Measurements from ENCODE around the gene PPIF. TPM values are rescaled to one million over a fixed set of nuclear protein-coding genes. Genes with fewer than 3 reads are reported as not detected.

Gene PPIF
- total and polyA plus RNA-seq, 2 of the 4 experiments (the other 2 are of a cell fraction) = 29.2 to 130 TPM

- Histone ChIP-seq H2BK15ac (ENCODE audit: low read depth, low read length) (no peak overlapping the region), H3K4me2 (ENCODE audit: low read depth, low read length) (no peak overlapping the region), H2AFZ (replicated peaks; ENCODE audit: low read length, poor library complexity) (no peak overlapping the region), H2BK120ac (ENCODE audit: low read depth, low read length) (no peak overlapping the region), H3K27me3 (ENCODE audit: control insufficient read depth, insufficient read depth, low read length) (no peaks in the 10 kb centered on the region), H4K5ac (ENCODE audit: low read depth, low read length) (no peak overlapping the region), H3K23ac (ENCODE audit: low read depth, low read length) (no peak overlapping the region), H2BK20ac (ENCODE audit: low read depth, low read length) (no peak overlapping the region), H4K91ac (ENCODE audit: insufficient read depth, low read depth, low read length) (no peak overlapping the region), H3K79me1 (ENCODE audit: low read depth in 1 of 2, low read length in 2 of 2) (peaks cover 48 to 69% of the 10 kb centered on the region in 2 experiments), H3K14ac (replicated peaks; ENCODE audit: low read depth, low read length) (no peak overlapping the region), H3K27ac (ENCODE audit: insufficient read depth, low read length) (no peak overlapping the region), H4K20me1 (ENCODE audit: insufficient read depth, low read length) (peaks cover 6% of the 10 kb centered on the region), H3K56ac (ENCODE audit: extremely low read depth, insufficient read depth, low read length) (no peak overlapping the region), H3K9me1 (ENCODE audit: insufficient read depth, low read length) (peaks cover 21% of the 10 kb centered on the region), H3K36me3 (ENCODE audit: control insufficient read depth, insufficient read depth, low read length) (peaks cover 51% of the 10 kb centered on the region; the same call in 1 of the 2 replicates), H2AK5ac (ENCODE audit: low read depth, low read length) (no peak overlapping the region), H3K4ac (ENCODE audit: low read depth, low read length) (no peak overlapping the region), H3K9ac (ENCODE audit: low read depth, low read length) (no peak overlapping the region), H2AK9ac (replicated peaks; ENCODE audit: low read depth, low read length, poor library complexity) (no peak overlapping the region), H3K9me3 (ENCODE audit: control insufficient read depth, insufficient read depth, low read length) (no peaks in the 10 kb centered on the region), H3K4me1 (ENCODE audit: control insufficient read depth, insufficient read depth, low read length) (peaks cover 16% of the 10 kb centered on the region), H3K4me3 (ENCODE audit: insufficient read depth, low read depth, low read length) (no peak overlapping the region), H3K18ac (ENCODE audit: low read depth, low read length) (no peak overlapping the region), H2BK5ac (ENCODE audit: low read depth, low read length, poor library complexity, severe bottlenecking) (no peak overlapping the region), H4K8ac (ENCODE audit: low read depth in 2 of 2, low read length in 2 of 2) (no peak overlapping the region)
- TF ChIP-seq MAFK (IDR thresholded peaks at IDR 0.05; ENCODE audit: low read depth, low read length) (no peak), RCOR1 (IDR thresholded peaks at IDR 0.05; ENCODE audit: insufficient replicate concordance, low read length) (no peak), USF2 (IDR thresholded peaks at IDR 0.05; ENCODE audit: low read depth, low read length) (no peak), NFE2L2 (IDR thresholded peaks at IDR 0.05; ENCODE audit: low read depth, low read length) (no peak), CTCF (conservative IDR thresholded peaks at IDR 0.05; ENCODE audit: low read depth, low read length) (no peak), MXI1 (IDR thresholded peaks at IDR 0.05; ENCODE audit: borderline replicate concordance, low read depth, low read length) (no peak), BHLHE40 (IDR thresholded peaks at IDR 0.05; ENCODE audit: low read depth, low read length) (no peak), POLR2A (IDR thresholded peaks at IDR 0.05; ENCODE audit: low read depth, low read length) (no peak), MAZ (IDR thresholded peaks at IDR 0.05; ENCODE audit: borderline replicate concordance, low read depth, low read length) (no peak), CEBPB (IDR thresholded peaks at IDR 0.05; ENCODE audit: low read depth, low read length) (no peak), CHD1 (IDR thresholded peaks at IDR 0.05; ENCODE audit: low read depth, low read length) (no peak), RAD21 (IDR thresholded peaks at IDR 0.05; ENCODE audit: low read length) (no peak), FOS (IDR thresholded peaks at IDR 0.05; ENCODE audit: low read depth, low read length) (no peak), SMC3 (IDR thresholded peaks at IDR 0.05; ENCODE audit: low read depth, low read length) (no peak), RFX5 (IDR thresholded peaks at IDR 0.05; ENCODE audit: low read depth, low read length) (no peak)
- TF ChIP-seq, protein P1, sequence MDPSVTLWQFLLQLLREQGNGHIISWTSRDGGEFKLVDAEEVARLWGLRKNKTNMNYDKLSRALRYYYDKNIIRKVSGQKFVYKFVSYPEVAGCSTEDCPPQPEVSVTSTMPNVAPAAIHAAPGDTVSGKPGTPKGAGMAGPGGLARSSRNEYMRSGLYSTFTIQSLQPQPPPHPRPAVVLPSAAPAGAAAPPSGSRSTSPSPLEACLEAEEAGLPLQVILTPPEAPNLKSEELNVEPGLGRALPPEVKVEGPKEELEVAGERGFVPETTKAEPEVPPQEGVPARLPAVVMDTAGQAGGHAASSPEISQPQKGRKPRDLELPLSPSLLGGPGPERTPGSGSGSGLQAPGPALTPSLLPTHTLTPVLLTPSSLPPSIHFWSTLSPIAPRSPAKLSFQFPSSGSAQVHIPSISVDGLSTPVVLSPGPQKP (IDR thresholded peaks at IDR 0.05; ENCODE audit: borderline replicate concordance, low read depth, low read length) = no peak
- CTCF ChIA-PET = interaction anchor here (0.7 kb wide), 1 partner anchor 73 kb away, joined by 3 read pairs; no protein-coding TSS in a partner anchor
- intact Hi-C loops (cut with micrococcal nuclease) (no loop called here), in situ Hi-C loops (cut with MboI; ENCODE audit: low sequenced_read_pairs) (loop anchor here (25.0 kb wide), 1 partner anchor 93 kb away; no protein-coding TSS in a partner anchor), dilution Hi-C loops (cut with HindIII; ENCODE audit: low sequenced_read_pairs, unreplicated experiment) (no loop called here)
- no peak for ATAC-seq (ENCODE audit: low read depth)
- no TSS peak for BruUV-seq (replicated peaks)
- POLR2A ChIA-PET (ENCODE audit: unreplicated experiment) = no interaction called here
- 79% methylated on average over 2 of the region's 5 CpGs; no CpG with 5 or more reads in 1 of the 2 experiments for WGBS, 2 experiments (ENCODE audit: extremely low coverage in 2 of 2, insufficient read length in 1 of 2)
- DNase-seq = no peak
Measured at GRCh38 chr10:79394664-79395063, 47.4 kb downstream of the PPIF start.
